SK-N-SH treated with all-trans-retinoic acid at 6 μM for 48 hours (cell line): ENCODE data around the gene PDF.

Source experiments
- GLIS3 ChIP-seq: fragments of 250-450 bp; sonication (Bioruptor Pico); IDR thresholded peaks from 2 replicates; pipeline ENCODE4 v1.5.0; 2020; ENCODE audit warnings: mild to moderate bottlenecking, moderate library complexity
- PATZ1 ChIP-seq: fragments of 250-450 bp; sonication (Bioruptor Pico); IDR thresholded peaks from 2 replicates; pipeline ENCODE4 v1.8.0; 2020; ENCODE audit warnings: mild to moderate bottlenecking, moderate library complexity, borderline replicate concordance
- PPARA ChIP-seq: fragments of 250-450 bp; sonication (Bioruptor Pico); IDR thresholded peaks from 2 replicates; pipeline ENCODE4 v1.5.0; 2020; ENCODE audit warnings: mild to moderate bottlenecking, borderline replicate concordance
- SNAI2 ChIP-seq: fragments of 250-450 bp; sonication (Bioruptor Pico); IDR thresholded peaks from 2 replicates; pipeline ENCODE4 v1.5.0; 2020; ENCODE audit warnings: mild to moderate bottlenecking, moderate library complexity
- TOX ChIP-seq: fragments of 250-450 bp; sonication (Bioruptor Pico); IDR thresholded peaks from 2 replicates; pipeline ENCODE4 v1.8.0; 2021; ENCODE audit warnings: mild to moderate bottlenecking, moderate library complexity, borderline replicate concordance
- TSHZ2 ChIP-seq: fragments of 250-450 bp; sonication (Bioruptor Pico); IDR thresholded peaks from 2 replicates; pipeline ENCODE4 v1.5.0; 2020; ENCODE audit warnings: mild to moderate bottlenecking, moderate library complexity
- ZC3H10 ChIP-seq: fragments of 250-450 bp; sonication (Bioruptor Pico); IDR thresholded peaks from 2 replicates; pipeline ENCODE4 v1.5.1; 2021; ENCODE audit warnings: mild to moderate bottlenecking, moderate library complexity
- ZFP3 ChIP-seq: fragments of 250-450 bp; sonication (Bioruptor Pico); IDR thresholded peaks from 2 replicates; pipeline ENCODE4 v1.5.0; 2020; ENCODE audit warnings: mild to moderate bottlenecking, moderate library complexity
- ZFP30 ChIP-seq: fragments of 450-650 bp; formaldehyde crosslinking; IDR thresholded peaks from 2 replicates; pipeline ENCODE4 v1.5.0; 2022; ENCODE audit warnings: mild to moderate bottlenecking, moderate library complexity

DNA sequence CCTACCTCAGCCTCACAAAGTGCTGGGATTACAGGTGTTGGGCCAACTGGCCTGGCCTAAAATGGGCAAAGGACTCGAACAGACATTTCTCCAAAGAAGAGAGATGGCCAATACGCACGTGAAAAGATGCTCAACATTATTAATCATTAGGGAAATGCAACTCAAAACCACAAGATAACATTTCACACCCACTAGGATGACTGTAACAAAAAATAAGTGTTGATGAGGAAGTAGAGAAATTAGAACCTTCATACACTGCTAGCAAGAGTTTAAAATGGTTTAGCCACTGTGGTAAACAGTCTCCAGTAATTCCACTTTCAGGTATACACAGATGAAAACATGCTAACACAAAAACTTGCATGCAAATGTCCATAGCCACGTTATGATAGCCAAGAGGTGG, 15.5 kb upstream of the PDF start:
- no peak for TF ChIP-seq PPARA (CRISPR knock-in tag)
- TF ChIP-seq TSHZ2 = no peak
- no peak for TF ChIP-seq PATZ1 (CRISPR knock-in tag)
- TF ChIP-seq ZC3H10 = no peak
- TF ChIP-seq GLIS3 (CRISPR knock-in tag) = no peak
- no peak for TF ChIP-seq SNAI2 (CRISPR knock-in tag)
- no peak for TF ChIP-seq ZFP30 (CRISPR knock-in tag)
- TF ChIP-seq ZFP3 = no peak
- no peak for TF ChIP-seq TOX (CRISPR knock-in tag)
